Caki2 (cell line): Measurements from ENCODE around the gene CD79B. TPM values are rescaled to one million over a fixed set of nuclear protein-coding genes. Genes with fewer than 3 reads are reported as not detected.
"Not testable (repeated sequence)": the region's sequence is repeated elsewhere in the genome, so short reads cannot be mapped to it uniquely, and the experiment has no call there.

Experiments used
- DNase-seq: peaks from one replicate; pipeline ENCODE4 v3.0.0-alpha.2; 2015; ENCODE audit warnings: low read depth
- in situ Hi-C: cut with HindIII; loops from 2 replicates; pipeline ENCODE4 v1.10.0; 2016; ENCODE audit warnings: low sequenced_read_pairs, low pct_unique_long_range_greater_than_20kb, mixed read lengths
- total RNA-seq: library from RNA; depleted of rRNA; stranded (reverse); fragments of >200 nt; shearing (Covaris generic); gene quantifications from 2 replicates; pipeline ENCODE4 v1.2.3, GENCODE V29; 2014; ENCODE audit warnings: low replicate concordance

CD79B gene
- total RNA-seq, 1 experiment from 2014 or later = not detected

GRCh38 chr17:63939884-63940283, 7.8 kb upstream of the CD79B start:
- in situ Hi-C loops = no loop called here

GRCh38 chr17:63939401-63939800, 7.3 kb upstream of the CD79B start:
- in situ Hi-C loops = no loop called here
- DNase-seq = no peak

More at GRCh38 chr17:63939884-63940283, 7.8 kb upstream of the CD79B start:
- DNase-seq = no peak

- DNase-seq = no peak
Observed at GRCh38 chr17:63937920-63938319, 5.8 kb upstream of the CD79B start.

GRCh38 chr17:63937319-63937718, 5.2 kb upstream of the CD79B start:
- in situ Hi-C loops = no loop called here
- DNase-seq = no peak

More at GRCh38 chr17:63937920-63938319, 5.8 kb upstream of the CD79B start:
- in situ Hi-C loops = no loop called here

GRCh38 chr17:63934183-63935112, 2.3 kb upstream of the CD79B start:
- DNase-seq = no peak
- in situ Hi-C loops = no loop called here

- in situ Hi-C loops = no loop called here
- DNase-seq = no peak
Observed at GRCh38 chr17:63933598-63933997, 1.5 kb upstream of the CD79B start.

GRCh38 chr17:63932721-63933120, 590 bp upstream of the CD79B start:
- in situ Hi-C loops = no loop called here
- DNase-seq = no peak

GRCh38 chr17:63930951-63931575, 1.1 kb downstream of the CD79B start:
- DNase-seq = no peak
- in situ Hi-C loops = no loop called here

- in situ Hi-C loops = no loop called here
Observed at GRCh38 chr17:63929860-63930766, 2.0 kb downstream of the CD79B start.

GRCh38 chr17:63928966-63929695, 3.0 kb downstream of the CD79B start:
- DNase-seq = no peak
- in situ Hi-C loops = no loop called here

More at GRCh38 chr17:63929860-63930766, 2.0 kb downstream of the CD79B start:
- DNase-seq = no peak

GRCh38 chr17:63928172-63928666, 3.9 kb downstream of the CD79B start:
- no peak for DNase-seq
- in situ Hi-C loops = no loop called here

GRCh38 chr17:63927464-63928171, 4.5 kb downstream of the CD79B start:
- no peak for DNase-seq
- in situ Hi-C loops = no loop called here

- in situ Hi-C loops = no loop called here
- DNase-seq = no peak
Observed at GRCh38 chr17:63926164-63926563, 6.0 kb downstream of the CD79B start.

GRCh38 chr17:63925615-63926014, 6.5 kb downstream of the CD79B start:
- in situ Hi-C loops = no loop called here
- DNase-seq = no peak

GRCh38 chr17:63922402-63922801, 9.7 kb downstream of the CD79B start:
- DNase-seq, in situ Hi-C loops: not testable (repeated sequence)

GRCh38 chr17:63920779-63921178, 11.4 kb downstream of the CD79B start:
- DNase-seq, in situ Hi-C loops: not testable (repeated sequence)

GRCh38 chr17:63920050-63920449, 12.1 kb downstream of the CD79B start:
- in situ Hi-C loops, DNase-seq: not testable (repeated sequence)
